HG03342 (cell line): Measurements from ENCODE around the gene SMC1B.
"Not testable (repeated sequence)": the region's sequence is repeated elsewhere in the genome, so short reads cannot be mapped to it uniquely, and the experiment has no call there.

Experiments used
- ATAC-seq: cut with Tn5 transposase; IDR thresholded peaks from one replicate; pipeline ENCODE4 v1.9.1; 2021; ENCODE audit warnings: mild to moderate bottlenecking, moderate library complexity; ENCODE audit not compliant: unreplicated experiment

Gene SMC1B

DNA sequence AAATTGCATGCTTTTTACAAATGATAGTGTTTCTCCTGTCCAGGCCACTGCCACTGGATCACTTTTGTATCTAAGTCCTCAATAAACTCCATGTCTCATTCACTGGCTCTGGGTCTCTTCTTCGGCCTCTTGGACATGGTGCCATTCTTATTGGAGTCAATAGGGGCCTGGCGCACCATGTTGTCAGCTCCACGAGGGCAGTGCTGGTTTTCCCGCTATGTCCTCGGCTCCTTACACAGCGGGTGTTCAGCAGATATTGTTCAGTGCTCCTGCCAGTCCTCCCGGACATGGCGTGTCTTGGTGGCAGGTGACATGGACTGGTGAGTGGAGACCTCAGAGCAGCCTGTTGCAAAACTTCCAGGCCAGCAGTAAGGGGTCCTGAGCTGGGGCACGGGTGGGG lies 107.3 kb downstream of the SMC1B start:
- ATAC-seq, result no peak

DNA sequence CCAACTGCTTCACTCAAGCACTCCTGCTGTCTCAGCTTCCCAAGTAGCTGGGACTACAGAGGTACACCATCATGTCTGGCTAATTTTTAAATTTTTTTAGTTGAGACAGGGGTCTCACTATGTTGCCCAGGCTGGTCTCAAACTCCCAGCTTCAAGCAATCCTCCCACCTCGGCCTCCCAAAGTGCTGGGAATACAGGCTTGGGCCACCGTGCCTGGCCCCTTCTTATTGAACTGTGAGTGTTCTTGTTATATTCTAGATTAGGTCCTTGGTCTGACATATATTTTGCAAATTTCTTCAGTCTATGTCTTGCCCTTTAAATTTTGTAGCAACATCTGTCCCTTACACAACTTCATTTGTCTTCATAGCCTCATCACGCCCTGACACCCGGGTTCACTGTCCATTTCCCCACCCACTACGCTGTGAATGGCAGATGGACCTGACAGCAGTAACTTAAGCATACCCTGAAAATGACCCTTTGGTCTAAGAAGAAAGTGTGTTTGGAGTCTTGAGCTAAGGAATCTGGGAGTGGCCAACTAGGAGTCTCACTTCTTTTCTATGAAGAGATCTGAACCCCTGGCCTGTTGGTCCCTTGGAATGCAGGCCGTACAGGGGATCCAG lies 107.8 kb downstream of the SMC1B start:
- no peak for ATAC-seq

DNA sequence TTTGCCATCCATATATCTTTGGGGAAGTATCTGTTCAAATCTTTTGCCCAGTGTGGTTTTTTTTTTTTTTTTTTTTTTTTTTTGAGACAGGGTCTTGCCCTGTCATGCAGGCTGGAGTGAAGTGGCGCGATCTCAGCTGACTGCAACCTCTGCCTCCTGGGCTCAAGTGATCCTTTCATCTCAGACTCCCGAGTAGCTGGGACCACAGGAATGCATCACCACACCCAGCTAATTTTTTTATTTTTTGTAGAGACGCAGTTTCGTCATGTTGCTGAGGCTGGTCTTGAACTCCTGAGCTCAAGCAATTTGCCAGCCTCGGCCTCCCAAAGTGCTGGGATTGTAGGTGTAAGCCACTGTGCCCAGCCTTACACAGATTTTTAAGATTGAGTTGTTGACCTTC lies 108.4 kb downstream of the SMC1B start:
- no peak for ATAC-seq

DNA sequence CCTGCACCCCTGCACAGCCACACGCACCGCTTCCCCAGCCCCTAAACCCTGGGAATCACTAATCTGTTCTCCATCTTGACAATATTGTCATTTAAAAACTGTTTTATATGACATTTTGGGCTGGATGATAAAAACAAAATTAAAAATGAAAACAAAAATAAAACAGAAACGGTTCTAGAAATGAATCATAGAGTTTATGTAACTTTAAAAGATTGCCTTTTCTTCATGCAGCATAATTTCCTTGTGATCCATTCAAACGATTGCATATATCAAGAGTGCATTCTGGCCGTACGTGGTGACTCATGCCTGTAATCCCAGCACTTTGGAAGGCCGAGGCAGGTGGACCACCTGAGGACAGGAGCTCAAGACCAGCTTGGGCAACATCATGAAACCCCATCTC lies 110.2 kb downstream of the SMC1B start:
- ATAC-seq, result no peak

DNA sequence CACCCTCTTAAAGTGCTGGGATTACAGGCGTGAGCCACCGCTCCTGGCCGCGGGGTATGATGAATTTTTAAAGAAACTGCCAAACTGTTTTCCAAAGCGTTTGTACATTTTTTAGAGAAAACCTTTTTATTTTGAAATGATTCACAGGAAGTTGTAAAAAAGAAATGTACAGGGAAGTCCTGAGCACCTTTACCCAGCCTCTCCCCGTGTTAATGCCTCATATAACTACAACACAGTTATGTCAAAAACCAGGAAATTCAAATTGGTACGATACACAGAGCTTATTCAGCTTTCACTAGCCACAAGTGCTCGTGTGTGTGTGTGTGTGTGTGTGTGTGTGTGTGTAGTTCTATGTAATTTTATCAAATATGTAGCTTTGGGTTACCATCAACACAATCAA lies 110.6 kb downstream of the SMC1B start:
- ATAC-seq, result no peak

DNA sequence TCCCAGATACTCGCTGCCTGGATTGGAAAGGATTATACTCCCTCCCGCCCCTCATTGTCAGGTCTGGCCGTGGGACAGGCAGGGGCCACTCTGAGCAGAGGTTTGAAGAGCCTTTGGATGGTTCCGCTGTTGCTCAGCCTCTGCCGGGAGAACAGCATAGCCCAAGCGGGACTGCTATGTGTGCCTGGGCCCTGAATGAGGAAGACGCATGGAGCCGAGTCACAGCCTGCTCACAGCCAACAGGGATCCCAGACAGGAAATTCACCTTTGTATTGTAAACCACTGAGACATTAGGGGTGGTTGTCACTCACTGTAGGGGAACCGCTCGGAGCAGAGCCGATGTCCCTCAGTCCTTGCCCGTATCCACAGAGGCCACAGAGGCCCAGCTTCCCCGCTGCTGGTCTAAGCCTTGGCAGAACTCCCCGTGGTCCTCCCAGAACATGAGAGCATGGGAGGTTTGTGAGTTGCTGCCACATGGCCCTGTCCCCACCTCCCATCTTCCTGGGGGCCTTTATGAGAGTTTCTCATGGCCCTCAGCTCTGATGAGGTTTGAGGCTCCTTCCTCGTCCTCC lies 114.4 kb downstream of the SMC1B start:
- no peak for ATAC-seq

DNA sequence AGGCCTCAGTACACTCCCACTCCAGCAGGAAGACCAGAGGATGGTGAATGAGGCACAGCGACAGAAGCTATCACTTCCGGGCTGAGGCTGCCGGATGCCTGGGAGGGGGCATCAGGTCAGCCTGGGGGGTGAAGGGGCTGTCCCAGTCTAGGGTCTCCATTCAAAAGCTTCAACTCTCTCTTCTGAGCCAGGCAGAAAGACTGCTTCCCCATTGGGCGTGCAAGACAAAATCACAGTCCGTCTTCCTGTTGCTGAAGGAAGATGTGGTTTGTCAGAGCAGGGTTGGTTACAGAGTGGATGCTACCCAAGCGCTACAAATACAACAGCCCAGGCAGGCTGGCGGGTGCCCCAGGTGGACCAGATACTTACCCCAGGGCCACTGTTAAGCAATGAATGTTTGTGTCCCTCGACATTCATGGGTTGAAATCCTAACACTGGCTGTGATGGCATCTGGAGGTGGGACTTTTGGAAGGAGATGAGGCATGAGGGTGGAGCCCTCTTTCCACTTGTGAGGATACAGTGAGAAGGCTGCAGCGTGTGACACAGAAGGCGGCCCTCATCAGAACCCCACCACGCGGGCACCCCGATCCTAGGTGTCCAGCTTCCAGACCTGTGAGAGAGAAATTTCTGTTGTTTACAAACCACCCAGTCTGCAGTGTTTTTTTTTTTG lies 116.6 kb downstream of the SMC1B start:
- ATAC-seq, result no peak

DNA sequence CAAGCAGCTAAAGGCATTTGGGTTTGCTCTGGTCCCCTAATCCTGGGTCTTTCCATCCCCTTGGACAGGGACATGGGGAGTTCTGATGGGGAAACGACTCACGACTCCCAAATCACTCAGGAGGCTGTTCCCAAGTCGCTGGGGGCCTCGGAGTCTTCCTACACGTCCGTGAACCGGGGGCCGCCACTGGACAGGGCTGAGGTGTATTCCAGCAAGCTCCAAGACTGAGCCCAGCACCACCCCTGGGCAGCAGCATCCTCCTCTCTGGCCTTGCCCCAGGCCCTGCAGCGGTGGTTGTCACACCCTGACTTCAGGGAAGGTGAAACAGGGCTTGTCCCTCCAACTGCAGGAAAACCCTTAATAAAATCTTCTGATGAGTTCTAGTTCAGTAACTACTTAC lies 117.9 kb downstream of the SMC1B start:
- ATAC-seq, result no peak

DNA sequence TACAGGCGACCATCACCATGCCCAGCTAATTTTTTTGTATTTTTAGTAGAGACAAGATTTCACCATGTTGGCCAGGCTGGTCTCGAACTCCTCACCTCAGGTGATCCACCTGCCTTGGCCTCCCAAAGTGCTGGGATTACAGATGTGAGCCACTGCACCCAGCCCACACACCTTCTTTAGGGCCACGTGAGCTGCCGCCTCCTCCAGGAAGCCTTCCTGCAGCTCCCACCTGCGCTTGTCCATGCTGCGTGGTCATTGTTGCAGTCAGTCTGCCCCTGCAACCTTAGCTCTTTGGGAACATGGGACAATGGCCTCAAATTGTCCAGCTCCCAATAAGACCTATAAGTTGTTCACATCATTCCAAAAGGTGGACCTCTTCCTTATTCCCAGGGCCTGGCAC lies 118.4 kb downstream of the SMC1B start:
- not testable (repeated sequence) for ATAC-seq
